ENCODE data around the gene SLC22A3. TPM values are rescaled to one million over a fixed set of nuclear protein-coding genes. Genes with fewer than 3 reads are reported as not detected.

Gene SLC22A3
- total and polyA plus RNA-seq, 2 donors (not counting 1 experiment from before 2014, with no cell fraction given), result not detected

- Histone ChIP-seq H3K27me3 (replicated peaks in 1 of 4; ENCODE audit: control extremely low read depth in 1 of 4, control insufficient read depth in 3 of 4, insufficient read depth in 4 of 4, low read length in 3 of 4) (no peaks in the 10 kb centered on the region), H3K27ac (ENCODE audit: low read length in 2 of 2) (no peak overlapping the region), H2AFZ (ENCODE audit: insufficient read depth, low read depth, low read length, poor library complexity, severe bottlenecking) (no peak overlapping the region), H3K9ac (ENCODE audit: low read length) (no peak overlapping the region), H3K4me3 (ENCODE audit: control extremely low read depth in 1 of 5, extremely low read depth in 1 of 5, insufficient read depth in 1 of 5, low read depth in 2 of 5, low read length in 4 of 5) (no peak overlapping the region), H3K4me1 (ENCODE audit: control insufficient read depth in 2 of 2, insufficient read depth in 2 of 2, low read length in 2 of 2) (no peaks in the 10 kb centered on the region), H4K20me1 (ENCODE audit: control insufficient read depth, insufficient read depth, low read length, poor library complexity, severe bottlenecking) (no peaks in the 10 kb centered on the region), H3K79me2 (ENCODE audit: control insufficient read depth, insufficient read depth, low read length) (no peaks in the 10 kb centered on the region), H3K4me2 (replicated peaks; ENCODE audit: low read depth, low read length, poor library complexity, severe bottlenecking) (no peak overlapping the region), H3K36me3 (replicated peaks in 1 of 2; ENCODE audit: control extremely low read depth in 1 of 2, control insufficient read depth in 1 of 2, extremely low read depth in 1 of 2, insufficient read depth in 2 of 2, low read length in 1 of 2) (no peaks in the 10 kb centered on the region), H3K9me3 (ENCODE audit: control extremely low read depth in 1 of 3, control insufficient read depth in 2 of 3, insufficient read depth in 1 of 3, low read length in 2 of 3) (peaks cover 0 to 6% (median 0%) of the 10 kb centered on the region in 3 donors)
- POLR2A ChIA-PET, result no interaction called here
- DNase-seq (no peak), ATAC-seq (ENCODE audit: low read depth) (no peak)
- intact Hi-C loops (cut with micrococcal nuclease), result no loop called here
- peaks cover 29% of the 10 kb centered on the region for H3K27me3 Mint-ChIP-seq
- CTCF ChIA-PET, result no interaction called here
- TF ChIP-seq CTCF (IDR thresholded peaks at IDR 0.05) (no peak), EZH2 (IDR thresholded peaks at IDR 0.05; ENCODE audit: borderline replicate concordance, insufficient read depth, low read depth, low read length, poor library complexity, severe bottlenecking) (no peak)
- no CpG with 5 or more reads among the region's 1 CpG for WGBS (ENCODE audit: insufficient coverage)
- H3K9me3 Mint-ChIP-seq (ENCODE audit: insufficient read depth), result peaks cover 2% of the 10 kb centered on the region
- no peaks in the 10 kb centered on the region for H3K4me1 Mint-ChIP-seq
- no peak overlapping the region for H3K27ac Mint-ChIP-seq
- H3K4me3 Mint-ChIP-seq, result no peak overlapping the region
Observed at GRCh38 chr6:160382946-160383345, 34.8 kb downstream of the SLC22A3 start.

DNA sequence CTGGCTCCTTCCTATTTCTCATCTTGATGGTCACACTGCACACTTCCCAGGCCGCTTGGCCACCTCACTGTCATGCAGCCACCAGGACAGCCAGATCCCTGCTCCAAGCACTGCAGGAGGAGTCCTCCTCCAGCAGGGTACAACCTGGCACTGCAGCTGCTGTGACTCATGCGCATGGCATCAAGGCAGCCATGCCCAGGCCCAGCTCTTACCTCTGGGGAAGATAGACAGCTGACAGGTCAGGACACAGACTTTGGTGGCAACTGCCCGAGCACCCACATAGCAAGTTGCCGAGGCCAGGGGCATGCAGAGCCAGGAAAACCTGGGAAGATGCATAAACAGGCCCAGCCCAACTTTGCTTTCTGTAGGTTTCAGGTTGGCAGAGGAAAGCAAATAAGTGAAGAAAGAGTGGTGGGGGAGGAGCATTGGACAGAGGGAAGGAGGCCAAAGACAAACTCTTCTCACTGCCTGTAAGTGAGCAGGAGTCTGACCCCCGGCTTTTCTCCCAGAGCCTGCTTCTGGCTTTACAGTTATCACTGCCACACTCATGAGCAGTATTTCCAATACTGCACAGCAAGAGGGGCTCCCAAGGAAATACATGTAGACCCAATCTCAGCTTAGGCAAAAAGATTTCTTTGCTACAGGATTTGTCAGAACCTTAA lies 38.8 kb downstream of the SLC22A3 start:
- 75% methylated on average over 5 of the region's 5 CpGs for WGBS (ENCODE audit: insufficient coverage)
- no peak overlapping the region for H3K4me2 ChIP-seq (replicated peaks; ENCODE audit: low read depth, low read length, poor library complexity, severe bottlenecking)
- no peaks in the 10 kb centered on the region for H3K27me3 ChIP-seq (replicated peaks in 1 of 4; ENCODE audit: control extremely low read depth in 1 of 4, control insufficient read depth in 3 of 4, insufficient read depth in 4 of 4, low read length in 3 of 4)
- no peak overlapping the region for H3K9ac ChIP-seq (ENCODE audit: low read length)
- no peak for DNase-seq
- Mint-ChIP-seq H3K9me3 (ENCODE audit: insufficient read depth) (peaks cover 2% of the 10 kb centered on the region), H3K27ac (no peak overlapping the region), H3K4me3 (no peak overlapping the region), H3K27me3 (peaks cover 21% of the 10 kb centered on the region), H3K4me1 (no peaks in the 10 kb centered on the region)
- POLR2A ChIA-PET, result no interaction called here
- intact Hi-C loops (cut with micrococcal nuclease), result no loop called here
- H3K79me2 ChIP-seq (ENCODE audit: control insufficient read depth, insufficient read depth, low read length), result no peaks in the 10 kb centered on the region
- H2AFZ ChIP-seq (ENCODE audit: insufficient read depth, low read depth, low read length, poor library complexity, severe bottlenecking), result no peak overlapping the region
- H3K9me3 ChIP-seq (ENCODE audit: control extremely low read depth in 1 of 3, control insufficient read depth in 2 of 3, insufficient read depth in 1 of 3, low read length in 2 of 3), result peaks cover 0 to 6% (median 0%) of the 10 kb centered on the region in 3 donors
- no peak for ATAC-seq (ENCODE audit: low read depth)
- H3K4me3 ChIP-seq (ENCODE audit: control extremely low read depth in 1 of 5, extremely low read depth in 1 of 5, insufficient read depth in 1 of 5, low read depth in 2 of 5, low read length in 4 of 5), result no peak overlapping the region
- CTCF ChIA-PET, result no interaction called here
- no peaks in the 10 kb centered on the region for H4K20me1 ChIP-seq (ENCODE audit: control insufficient read depth, insufficient read depth, low read length, poor library complexity, severe bottlenecking)
- TF ChIP-seq CTCF (IDR thresholded peaks at IDR 0.05) (no peak), EZH2 (IDR thresholded peaks at IDR 0.05; ENCODE audit: borderline replicate concordance, insufficient read depth, low read depth, low read length, poor library complexity, severe bottlenecking) (no peak)
- no peak overlapping the region for H3K27ac ChIP-seq (ENCODE audit: low read length in 2 of 2)
- no peaks in the 10 kb centered on the region for H3K4me1 ChIP-seq (ENCODE audit: control insufficient read depth in 2 of 2, insufficient read depth in 2 of 2, low read length in 2 of 2)
- no peaks in the 10 kb centered on the region for H3K36me3 ChIP-seq (replicated peaks in 1 of 2; ENCODE audit: control extremely low read depth in 1 of 2, control insufficient read depth in 1 of 2, extremely low read depth in 1 of 2, insufficient read depth in 2 of 2, low read length in 1 of 2)
